ENCODE results near the gene TBC1D1.

- TF ChIP-seq EZH2phosphoT487 (IDR thresholded peaks at IDR 0.05; ENCODE audit: borderline replicate concordance, low read length) (no peak), CTCF (IDR thresholded peaks at IDR 0.05; ENCODE audit: low read depth, low read length, poor library complexity, severe bottlenecking) (no peak)
Measured at GRCh38 chr4:38106311-38106710, 215.4 kb downstream of the TBC1D1 start.

Measured in DOHH2 (cell line).